H9 (cell line): Measurements from ENCODE around the gene MORF4L1. TPM values are rescaled to one million over a fixed set of nuclear protein-coding genes. Genes with fewer than 3 reads are reported as not detected.

Source experiments
- DNase-seq: peaks from one replicate; pipeline ENCODE4 v3.0.0-alpha.2; 2017
- H2AFZ ChIP-seq: one replicate; pipeline ENCODE4 v1.6.1; 2013; ENCODE audit warnings: mild to moderate bottlenecking, low read length, control low read depth, moderate library complexity
- H2AK5ac ChIP-seq: 2 replicates; pipeline ENCODE4 v1.6.1; 2013; ENCODE audit warnings: low read length, control low read depth, mixed read lengths; ENCODE audit not compliant: insufficient read length
- H2BK120ac ChIP-seq: one replicate; pipeline ENCODE4 v1.6.1; 2013; ENCODE audit warnings: low read depth, mild to moderate bottlenecking, low read length, control low read depth, inconsistent platforms; ENCODE audit not compliant: poor library complexity, severe bottlenecking
- H2BK12ac ChIP-seq: 2 replicates; pipeline ENCODE4 v1.6.1; 2013; ENCODE audit warnings: low read length, control low read depth, mixed read lengths, low read depth; ENCODE audit not compliant: insufficient read length
- H2BK15ac ChIP-seq: 2 replicates; pipeline ENCODE4 v1.6.1; 2013; ENCODE audit warnings: low read depth, low read length, control low read depth
- H2BK20ac ChIP-seq: one replicate; pipeline ENCODE4 v1.6.1; 2013; ENCODE audit warnings: low read depth, mild to moderate bottlenecking, low read length, control low read depth, inconsistent platforms; ENCODE audit not compliant: poor library complexity, severe bottlenecking
- H2BK5ac ChIP-seq: 2 replicates; pipeline ENCODE4 v1.6.1; 2013; ENCODE audit warnings: low read length, control low read depth, mixed read lengths; ENCODE audit not compliant: insufficient read length
- H3K14ac ChIP-seq: 2 replicates; pipeline ENCODE4 v1.6.1; 2013; ENCODE audit warnings: low read length, control low read depth; ENCODE audit not compliant: insufficient read depth
- H3K18ac ChIP-seq: 2 replicates; pipeline ENCODE4 v1.6.1; 2013; ENCODE audit warnings: low read depth, mild to moderate bottlenecking, mixed read lengths, low read length, control low read depth; ENCODE audit not compliant: insufficient read length
- H3K23ac ChIP-seq: 2 replicates; pipeline ENCODE4 v1.6.1; 2013; ENCODE audit warnings: low read length, control low read depth, mixed read lengths, low read depth; ENCODE audit not compliant: insufficient read length
- H3K23me2 ChIP-seq: 2 replicates; pipeline ENCODE4 v1.6.1; 2013; ENCODE audit warnings: low read depth, mild to moderate bottlenecking, mixed read lengths, low read length, control low read depth; ENCODE audit not compliant: insufficient read length, poor library complexity, severe bottlenecking
- H3K27ac ChIP-seq: 2 replicates; pipeline ENCODE4 v1.5.1; 2013; ENCODE audit warnings: low read length, control low read depth, mixed read lengths, low read depth; ENCODE audit not compliant: insufficient read length
- H3K27me3 ChIP-seq: 2 replicates; pipeline ENCODE4 v1.6.1; 2013; ENCODE audit warnings: low read length, control low read depth, inconsistent platforms; ENCODE audit not compliant: insufficient read depth
- H3K4ac ChIP-seq: 2 replicates; pipeline ENCODE4 v1.6.1; 2013; ENCODE audit warnings: low read depth, mild to moderate bottlenecking, control low read depth, inconsistent platforms, low read length, moderate library complexity
- H3K4me1 ChIP-seq: 2 replicates; pipeline ENCODE4 v1.6.1; 2013; ENCODE audit warnings: low read length, control low read depth, inconsistent platforms; ENCODE audit not compliant: insufficient read depth
- H3K4me2 ChIP-seq: 2 replicates; pipeline ENCODE4 v1.6.1; 2013; ENCODE audit warnings: low read length, control low read depth, mixed read lengths; ENCODE audit not compliant: insufficient read length, insufficient read depth
- H3K56ac ChIP-seq: 2 replicates; pipeline ENCODE4 v1.6.1; 2013; ENCODE audit warnings: low read depth, mild to moderate bottlenecking, mixed read lengths, low read length, control low read depth; ENCODE audit not compliant: insufficient read length
- H3K79me1 ChIP-seq: 2 replicates; pipeline ENCODE4 v1.6.1; 2013; ENCODE audit warnings: low read depth, mild to moderate bottlenecking, moderate library complexity, low read length, control low read depth, inconsistent platforms; ENCODE audit not compliant: insufficient read depth, poor library complexity, severe bottlenecking
- H3K79me2 ChIP-seq: 2 replicates; pipeline ENCODE4 v1.6.1; 2013; ENCODE audit warnings: low read length, control low read depth, inconsistent platforms; ENCODE audit not compliant: insufficient read depth
- H3K9ac ChIP-seq: 2 replicates; pipeline ENCODE4 v1.6.1; 2013; ENCODE audit warnings: low read length, control low read depth, mixed read lengths; ENCODE audit not compliant: insufficient read length; ENCODE audit errors: extremely low read depth
- H3K9me3 ChIP-seq: one replicate; pipeline ENCODE4 v1.6.1; 2013; ENCODE audit warnings: low read depth, low read length, inconsistent platforms; ENCODE audit not compliant: control insufficient read depth
- H3T11ph ChIP-seq: one replicate; pipeline ENCODE4 v1.6.1; 2013; ENCODE audit warnings: mild to moderate bottlenecking, low read length, control low read depth, inconsistent platforms
- H4K20me1 ChIP-seq: one replicate; pipeline ENCODE4 v1.6.1; 2013; ENCODE audit not compliant: control insufficient read depth, insufficient read length, insufficient read depth
- H4K5ac ChIP-seq: 2 replicates; pipeline ENCODE4 v1.6.1; 2013; ENCODE audit warnings: low read depth, mild to moderate bottlenecking, mixed read lengths, low read length, control low read depth; ENCODE audit not compliant: insufficient read length
- H4K8ac ChIP-seq: replicated peaks from 2 replicates; pipeline ENCODE4 v1.6.1; 2013; ENCODE audit warnings: low read length, control low read depth, mixed read lengths, low read depth; ENCODE audit not compliant: insufficient read length
- H4K91ac ChIP-seq: 2 replicates; pipeline ENCODE4 v1.6.1; 2013; ENCODE audit warnings: low read depth, mild to moderate bottlenecking, moderate library complexity, mixed read lengths, low read length, control low read depth; ENCODE audit not compliant: insufficient read length
- H3K27ac Mint-ChIP-seq, 3 experiments: 2 replicates in 2 of 3; 3 replicates in 1 of 3; pipeline ENCODE4 v1.8.0; 2020 to 2021; ENCODE audit warnings: mixed read lengths in 3 of 3, mild to moderate bottlenecking in 1 of 3, moderate library complexity in 1 of 3
- H3K27me3 Mint-ChIP-seq: 2 replicates; pipeline ENCODE4 v1.8.0; 2021; ENCODE audit warnings: low read depth, mild to moderate bottlenecking, moderate library complexity, mixed read lengths
- H3K36me3 Mint-ChIP-seq, 3 experiments: 2 replicates in 2 of 3; 3 replicates in 1 of 3; pipeline ENCODE4 v1.8.0; 2020 to 2021; ENCODE audit warnings: low read depth in 3 of 3, mixed read lengths in 3 of 3; ENCODE audit not compliant: insufficient read depth in 1 of 3
- H3K4me1 Mint-ChIP-seq, 2 experiments: 2 replicates each; pipeline ENCODE4 v1.8.0; 2020; ENCODE audit warnings: mixed read lengths in 2 of 2
- H3K4me3 Mint-ChIP-seq, 2 experiments: 2 replicates in 1 of 2; 3 replicates in 1 of 2; pipeline ENCODE4 v1.8.0; 2020 to 2021; ENCODE audit warnings: mild to moderate bottlenecking in 2 of 2, mixed read lengths in 2 of 2, moderate library complexity in 1 of 2
- H3K9me3 Mint-ChIP-seq, 2 experiments: 2 replicates in 1 of 2; 3 replicates in 1 of 2; pipeline ENCODE4 v1.8.0; 2020; ENCODE audit warnings: mild to moderate bottlenecking in 2 of 2, mixed read lengths in 2 of 2, moderate library complexity in 1 of 2
- CTCF ChIP-seq: fragments of 200-600 bp; sonication (generic); conservative IDR thresholded peaks from 3 replicates; pipeline ENCODE4 v1.8.0; 2021; ENCODE audit warnings: antibody characterized with exemption, mild to moderate bottlenecking
- WGBS: extraction: QIAGEN DNeasy Blood & Tissue Kit; methylation state at CpG from one replicate; pipeline ENCODE4 v1.1.7; 2013; ENCODE audit warnings: missing lambda C conversion rate, low lambda C conversion rate, mixed read lengths; ENCODE audit not compliant: insufficient read length; ENCODE audit errors: extremely low coverage; 5-methylcytosine and 5-hydroxymethylcytosine counted together
- total RNA-seq: library from RNA; stranded (reverse); gene quantifications from 2 replicates; pipeline ENCODE4 v1.2.1, GENCODE V29; 2021

MORF4L1 gene
- total RNA-seq, 1 experiment from 2014 or later: 544 TPM

GRCh38 chr15:78944669-78945407 is 72.1 kb downstream of the MORF4L1 start, which contains the start of gene CTSH:
CTSH (minus strand) TSS chr15:78945046; CDS start chr15:78944981, 65 bp downstream.
- no peak within 1 kb of the TSS for H3T11ph ChIP-seq
- H3K9ac ChIP-seq: no peak within 1 kb of the TSS
- peak; percentile 92 for DNase-seq
- WGBS: no CpG with 5 or more reads among the region's 71 CpGs
- H4K20me1 ChIP-seq: no peaks in the 10 kb centered on the region
- no peak within 1 kb of the TSS for H2BK15ac ChIP-seq
- H2BK20ac ChIP-seq: no peak within 1 kb of the TSS
- H3K23me2 ChIP-seq: peaks cover 8% of the 10 kb centered on the region
- no peak within 1 kb of the TSS for H4K91ac ChIP-seq
- TF ChIP-seq CTCF: peak; percentile 18; the same call in 1 of the 3 replicates
- no peak within 1 kb of the TSS for H3K18ac ChIP-seq
- H2BK120ac ChIP-seq: no peak within 1 kb of the TSS
- Mint-ChIP-seq H3K27ac (no peak within 1 kb of the TSS), H3K4me1 (peaks cover 9 to 14% of the 10 kb centered on the region in 2 experiments), H3K9me3 (no peaks in the 10 kb centered on the region), H3K27me3 (peaks cover 47% of the 10 kb centered on the region), H3K36me3 (no peaks in the 10 kb centered on the region; a peak in 1 of 7 replicates), H3K4me3 (peak within 1 kb of the TSS; percentile 67 to 82)
- no peaks in the 10 kb centered on the region; the same call in 1 of the 2 replicates for H3K27me3 ChIP-seq
- no peaks in the 10 kb centered on the region for H3K79me1 ChIP-seq
- H3K4me1 ChIP-seq: peaks cover 4% of the 10 kb centered on the region; the same call in 1 of the 2 replicates
- no peaks in the 10 kb centered on the region for H3K79me2 ChIP-seq
- no peak within 1 kb of the TSS for H3K27ac ChIP-seq
- H2AFZ ChIP-seq: no peak within 1 kb of the TSS
- no peak within 1 kb of the TSS for H4K8ac ChIP-seq
- no peaks in the 10 kb centered on the region for H3K9me3 ChIP-seq
- H3K56ac ChIP-seq: no peak within 1 kb of the TSS
- no peak within 1 kb of the TSS for H2BK12ac ChIP-seq
- H3K23ac ChIP-seq: no peak within 1 kb of the TSS
- H3K4ac ChIP-seq: no peak within 1 kb of the TSS
- H4K5ac ChIP-seq: no peak within 1 kb of the TSS
- no peak within 1 kb of the TSS for H2BK5ac ChIP-seq
- no peak within 1 kb of the TSS; the same call in 1 of the 2 replicates for H3K14ac ChIP-seq
- H3K4me2 ChIP-seq: peak within 1 kb of the TSS; percentile 57
- H2AK5ac ChIP-seq: no peak within 1 kb of the TSS
